GM12874 (cell line): ENCODE data around the gene NUP35.

Experiments
- CTCF ChIP-seq: IDR thresholded peaks from 2 replicates; pipeline ENCODE4 v1.5.1; 2011; ENCODE audit warnings: low read depth, mild to moderate bottlenecking, control low read depth, low read length, moderate library complexity; ENCODE audit not compliant: insufficient read depth

NUP35 gene

GRCh38 chr2:183172220-183172887 is 48.1 kb downstream of the NUP35 start:
- no peak for TF ChIP-seq CTCF

- TF ChIP-seq CTCF = no peak
Observed at GRCh38 chr2:183179156-183179555, 54.9 kb downstream of the NUP35 start.

GRCh38 chr2:183185534-183185933 is 61.3 kb downstream of the NUP35 start:
- TF ChIP-seq CTCF = no peak

- TF ChIP-seq CTCF = no peak
Observed at GRCh38 chr2:183186296-183186695, 62.1 kb downstream of the NUP35 start.

- no peak for TF ChIP-seq CTCF
Observed at GRCh38 chr2:183186766-183187165, 62.5 kb downstream of the NUP35 start.

DNA sequence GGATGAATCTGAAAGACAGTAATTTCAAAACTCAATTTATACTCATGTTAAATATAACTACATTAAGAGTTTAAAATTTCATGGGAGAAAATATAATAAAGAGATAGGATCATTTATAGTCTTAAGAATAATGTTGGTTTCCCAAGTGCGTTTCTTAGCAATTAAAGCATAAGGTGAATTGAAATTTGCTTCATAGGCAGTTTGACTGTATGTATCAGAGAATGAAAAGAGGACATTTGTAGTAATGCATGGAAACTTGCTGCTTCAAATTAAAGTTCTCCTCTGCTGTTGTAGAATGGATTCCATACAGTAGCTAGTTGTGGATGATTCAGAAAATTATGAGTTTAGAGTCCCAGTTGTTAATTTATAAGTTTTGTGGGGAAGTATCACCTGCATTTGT is 68.1 kb downstream of the NUP35 start:
- no peak for TF ChIP-seq CTCF

- no peak for TF ChIP-seq CTCF
Observed at GRCh38 chr2:183193904-183194303, 69.7 kb downstream of the NUP35 start.
